ENCODE results near the gene BBLN.

GRCh38 chr9:128182893-128183588, 23.0 kb downstream of the BBLN start:
- TF ChIP-seq, protein P1, sequence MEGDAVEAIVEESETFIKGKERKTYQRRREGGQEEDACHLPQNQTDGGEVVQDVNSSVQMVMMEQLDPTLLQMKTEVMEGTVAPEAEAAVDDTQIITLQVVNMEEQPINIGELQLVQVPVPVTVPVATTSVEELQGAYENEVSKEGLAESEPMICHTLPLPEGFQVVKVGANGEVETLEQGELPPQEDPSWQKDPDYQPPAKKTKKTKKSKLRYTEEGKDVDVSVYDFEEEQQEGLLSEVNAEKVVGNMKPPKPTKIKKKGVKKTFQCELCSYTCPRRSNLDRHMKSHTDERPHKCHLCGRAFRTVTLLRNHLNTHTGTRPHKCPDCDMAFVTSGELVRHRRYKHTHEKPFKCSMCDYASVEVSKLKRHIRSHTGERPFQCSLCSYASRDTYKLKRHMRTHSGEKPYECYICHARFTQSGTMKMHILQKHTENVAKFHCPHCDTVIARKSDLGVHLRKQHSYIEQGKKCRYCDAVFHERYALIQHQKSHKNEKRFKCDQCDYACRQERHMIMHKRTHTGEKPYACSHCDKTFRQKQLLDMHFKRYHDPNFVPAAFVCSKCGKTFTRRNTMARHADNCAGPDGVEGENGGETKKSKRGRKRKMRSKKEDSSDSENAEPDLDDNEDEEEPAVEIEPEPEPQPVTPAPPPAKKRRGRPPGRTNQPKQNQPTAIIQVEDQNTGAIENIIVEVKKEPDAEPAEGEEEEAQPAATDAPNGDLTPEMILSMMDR (IDR thresholded peaks at IDR 0.05) = no peak
- no peak for TF ChIP-seq POLR2AphosphoS5 (IDR thresholded peaks at IDR 0.05)

Measured in prostate gland (tissue), 2 donors.